Mammary epithelial cell (primary cell): Measurements from ENCODE around the gene ALPK3.
"Not testable (repeated sequence)": the region's sequence is repeated elsewhere in the genome, so short reads cannot be mapped to it uniquely, and the experiment has no call there.

Experiments
- EZH2 ChIP-seq: IDR thresholded peaks from 2 replicates; pipeline ENCODE4 v1.6.1; 2012; ENCODE audit warnings: low read length, inconsistent platforms, borderline replicate concordance
- TF ChIP-seq, protein P1 (sequence below), 2 donors: IDR thresholded peaks in 1 of 2; conservative IDR thresholded peaks in 1 of 2; 2 replicates each; pipeline ENCODE4 v1.5.1; 2011 to 2012; ENCODE audit warnings: inconsistent platforms in 2 of 2, low read length in 2 of 2, mild to moderate bottlenecking in 2 of 2, control low read depth in 1 of 2, low read depth in 1 of 2; ENCODE audit not compliant: insufficient read depth in 1 of 2; ENCODE audit errors: extremely low read depth in 1 of 2

DNA sequence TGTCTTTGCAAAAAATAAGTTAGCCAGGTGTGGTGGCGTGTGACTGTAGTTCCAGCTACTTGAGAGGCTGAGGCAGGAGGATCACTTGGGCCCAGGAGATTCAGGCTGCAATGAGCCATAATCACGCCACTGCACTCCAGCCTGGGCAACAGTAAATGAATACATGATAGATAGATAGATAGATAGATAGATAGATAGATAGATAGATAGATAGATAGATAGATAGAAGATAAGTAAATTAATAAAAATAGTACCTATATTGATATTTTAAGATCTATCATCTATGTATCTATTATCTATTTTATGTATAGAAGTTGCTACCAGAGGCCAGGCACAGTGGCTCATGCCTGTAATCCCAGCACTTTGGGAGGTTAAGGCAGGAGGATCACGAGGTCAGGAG is 60.5 kb downstream of the ALPK3 start:
- TF ChIP-seq, protein P1, sequence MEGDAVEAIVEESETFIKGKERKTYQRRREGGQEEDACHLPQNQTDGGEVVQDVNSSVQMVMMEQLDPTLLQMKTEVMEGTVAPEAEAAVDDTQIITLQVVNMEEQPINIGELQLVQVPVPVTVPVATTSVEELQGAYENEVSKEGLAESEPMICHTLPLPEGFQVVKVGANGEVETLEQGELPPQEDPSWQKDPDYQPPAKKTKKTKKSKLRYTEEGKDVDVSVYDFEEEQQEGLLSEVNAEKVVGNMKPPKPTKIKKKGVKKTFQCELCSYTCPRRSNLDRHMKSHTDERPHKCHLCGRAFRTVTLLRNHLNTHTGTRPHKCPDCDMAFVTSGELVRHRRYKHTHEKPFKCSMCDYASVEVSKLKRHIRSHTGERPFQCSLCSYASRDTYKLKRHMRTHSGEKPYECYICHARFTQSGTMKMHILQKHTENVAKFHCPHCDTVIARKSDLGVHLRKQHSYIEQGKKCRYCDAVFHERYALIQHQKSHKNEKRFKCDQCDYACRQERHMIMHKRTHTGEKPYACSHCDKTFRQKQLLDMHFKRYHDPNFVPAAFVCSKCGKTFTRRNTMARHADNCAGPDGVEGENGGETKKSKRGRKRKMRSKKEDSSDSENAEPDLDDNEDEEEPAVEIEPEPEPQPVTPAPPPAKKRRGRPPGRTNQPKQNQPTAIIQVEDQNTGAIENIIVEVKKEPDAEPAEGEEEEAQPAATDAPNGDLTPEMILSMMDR (conservative IDR thresholded peaks at IDR 0.05 in 1 of 2, IDR thresholded peaks at IDR 0.05 in 1 of 2; ENCODE audit: extremely low read depth in 1 of 2, insufficient read depth in 1 of 2, low read depth in 1 of 2, low read length in 2 of 2): not testable (repeated sequence)
- TF ChIP-seq EZH2: not testable (repeated sequence)
